RWPE1 (cell line): Measurements from ENCODE around the gene FSD1.
A peak's percentile ranks its signal among the peaks of the same experiment; 100 is the strongest.

Experiments used
- CTCF ChIA-PET: fragments of 350-600 bp; sonication (Branson Sonifier 250); formaldehyde crosslinking; extraction: SDS; loops from one replicate; lab custom pipeline; 2021; lab: Yijun Ruan, JAX
- POLR2A ChIA-PET: fragments of 400-600 bp; formaldehyde crosslinking; extraction: SDS; loops from one replicate; lab custom pipeline; 2020; ENCODE audit warnings: antibody characterized with exemption; ENCODE audit not compliant: low non-redundant PET; lab: Yijun Ruan, JAX
- DNase-seq: peaks from one replicate; pipeline ENCODE4 v3.0.0; 2012; ENCODE audit warnings: low spot score
- H3K27ac ChIP-seq: fragments of 450-650 bp; 2 replicates; pipeline ENCODE4 v1.5.1; 2017
- TF ChIP-seq, protein P1 (sequence below): fragments of 450-650 bp; conservative IDR thresholded peaks from 2 replicates; pipeline ENCODE4 v1.5.1; 2017; ENCODE audit warnings: low read depth, mild to moderate bottlenecking

Gene FSD1

GRCh38 chr19:4360081-4360569, 55.7 kb downstream of the FSD1 start:
- no peak for DNase-seq
- H3K27ac ChIP-seq: peak overlapping the region; percentile 51
- TF ChIP-seq, protein P1, sequence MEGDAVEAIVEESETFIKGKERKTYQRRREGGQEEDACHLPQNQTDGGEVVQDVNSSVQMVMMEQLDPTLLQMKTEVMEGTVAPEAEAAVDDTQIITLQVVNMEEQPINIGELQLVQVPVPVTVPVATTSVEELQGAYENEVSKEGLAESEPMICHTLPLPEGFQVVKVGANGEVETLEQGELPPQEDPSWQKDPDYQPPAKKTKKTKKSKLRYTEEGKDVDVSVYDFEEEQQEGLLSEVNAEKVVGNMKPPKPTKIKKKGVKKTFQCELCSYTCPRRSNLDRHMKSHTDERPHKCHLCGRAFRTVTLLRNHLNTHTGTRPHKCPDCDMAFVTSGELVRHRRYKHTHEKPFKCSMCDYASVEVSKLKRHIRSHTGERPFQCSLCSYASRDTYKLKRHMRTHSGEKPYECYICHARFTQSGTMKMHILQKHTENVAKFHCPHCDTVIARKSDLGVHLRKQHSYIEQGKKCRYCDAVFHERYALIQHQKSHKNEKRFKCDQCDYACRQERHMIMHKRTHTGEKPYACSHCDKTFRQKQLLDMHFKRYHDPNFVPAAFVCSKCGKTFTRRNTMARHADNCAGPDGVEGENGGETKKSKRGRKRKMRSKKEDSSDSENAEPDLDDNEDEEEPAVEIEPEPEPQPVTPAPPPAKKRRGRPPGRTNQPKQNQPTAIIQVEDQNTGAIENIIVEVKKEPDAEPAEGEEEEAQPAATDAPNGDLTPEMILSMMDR: no peak
- POLR2A ChIA-PET: no interaction called here
- CTCF ChIA-PET: interaction anchor here (1.1 kb wide), 1 partner anchor 8 kb away, joined by 3 read pairs; no protein-coding TSS in a partner anchor

- H3K27ac ChIP-seq: peak overlapping the region; percentile 51
- POLR2A ChIA-PET: no interaction called here
- DNase-seq: no peak
- CTCF ChIA-PET: interaction anchor here (1.1 kb wide), 1 partner anchor 8 kb away, joined by 3 read pairs; no protein-coding TSS in a partner anchor
- TF ChIP-seq, protein P1: no peak
These were observed 56.3 kb downstream of the FSD1 start for GRCh38 chr19:4360641-4361151.

DNA sequence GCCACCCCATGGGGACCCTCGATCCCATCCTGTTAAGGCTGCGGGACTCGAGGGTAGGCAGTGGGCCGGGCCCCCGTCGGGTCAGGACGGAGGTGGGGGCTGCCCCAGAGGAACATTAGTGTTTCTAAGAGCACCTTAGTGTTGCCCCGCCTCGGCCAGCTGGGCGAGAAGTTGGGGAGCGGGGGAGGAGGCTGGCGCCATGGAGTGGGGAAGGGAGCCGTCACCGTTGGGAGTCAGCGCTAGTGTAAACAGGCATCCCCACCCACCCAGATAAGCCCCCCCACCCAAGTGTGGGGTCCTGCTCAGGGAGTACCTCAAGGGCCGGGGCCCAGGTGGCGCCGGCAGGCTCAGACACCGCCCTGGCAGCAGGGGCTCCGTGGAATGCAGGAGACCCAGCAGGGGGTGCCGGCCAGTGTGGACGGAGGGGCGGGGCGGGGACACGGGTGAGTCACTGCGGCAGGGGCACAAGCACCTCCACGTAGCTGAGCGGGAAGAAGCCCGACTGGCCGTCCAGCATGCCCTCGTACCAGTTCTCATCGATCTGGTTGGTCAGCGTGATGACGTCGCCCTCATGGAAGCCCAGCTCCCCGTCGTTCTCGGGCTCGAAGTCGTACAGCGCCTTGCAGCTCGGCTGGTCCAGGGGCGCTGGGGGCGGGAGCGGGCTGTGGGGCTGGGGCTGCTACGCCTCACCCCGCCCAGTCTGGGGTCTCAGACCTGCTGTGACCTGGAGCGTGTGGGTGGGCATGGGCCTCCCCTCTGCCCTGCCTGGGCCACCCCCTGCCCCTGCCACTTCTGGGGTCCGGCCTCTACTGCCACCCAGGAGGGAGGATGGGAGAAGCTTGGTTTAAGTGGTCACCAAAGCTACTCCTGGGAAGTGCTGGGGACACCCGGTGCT, 57.0 kb downstream of the FSD1 start:
- H3K27ac ChIP-seq: peak overlapping the region; percentile 51
- no peak for DNase-seq
- CTCF ChIA-PET: interaction anchor here (0.6 to 1.1 kb wide), 2 partner anchors 9 to 58 kb away, joined by 3 to 8 read pairs; no protein-coding TSS in a partner anchor
- POLR2A ChIA-PET: interaction anchor here (0.6 kb wide), 1 partner anchor 100 kb away, joined by 5 read pairs; no protein-coding TSS in a partner anchor
- TF ChIP-seq, protein P1: no peak

GRCh38 chr19:4362101-4362828, 57.9 kb downstream of the FSD1 start:
- ChIA-PET CTCF (interaction anchor here (0.6 to 1.8 kb wide), 3 partner anchors 13 to 57 kb away, joined by 4 to 9 read pairs (median 8); partner anchors contain the start of gene SH3GL1), POLR2A (interaction anchor here (0.6 kb wide), 1 partner anchor 99 kb away, joined by 5 read pairs; no protein-coding TSS in a partner anchor)
- peak overlapping the region; percentile 51 for H3K27ac ChIP-seq
- DNase-seq: no peak
- TF ChIP-seq, protein P1: no peak

DNA sequence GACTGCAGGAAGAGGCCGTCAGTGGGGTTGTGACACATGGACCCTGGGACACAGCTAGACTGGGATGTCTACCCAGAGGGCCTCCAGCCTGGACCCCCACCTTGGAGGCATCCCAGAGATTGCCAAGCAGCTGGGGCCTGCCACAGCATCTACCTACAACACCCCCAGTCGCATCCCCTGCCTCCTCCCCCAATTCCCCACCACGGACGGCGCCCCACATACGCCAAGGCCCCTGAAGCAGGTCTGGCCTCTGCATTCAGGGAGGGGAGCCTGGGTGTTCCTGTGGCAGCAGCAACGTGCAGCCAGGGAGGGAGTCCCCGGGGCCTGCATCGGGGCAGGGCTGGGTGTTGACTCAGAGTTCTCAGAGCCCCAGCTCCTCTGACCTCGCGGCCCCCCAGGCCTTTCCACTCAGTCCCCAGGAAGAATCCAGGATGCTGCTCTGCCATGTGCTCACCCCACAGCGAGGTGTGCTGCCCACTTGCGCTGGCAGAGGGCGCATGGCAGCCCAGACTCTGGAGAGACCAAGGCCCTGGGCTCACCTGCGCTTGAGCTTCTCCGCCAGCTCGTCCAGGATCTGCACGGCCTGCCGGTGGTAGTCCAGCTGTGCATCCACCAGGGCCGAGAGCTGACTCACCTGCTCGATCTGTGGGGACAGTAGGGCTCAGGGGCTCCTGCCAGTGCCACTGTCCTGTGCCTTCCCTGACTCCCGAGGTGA, 58.6 kb downstream of the FSD1 start:
- TF ChIP-seq, protein P1: peak; percentile 33; the same call in 1 of the 2 replicates

More for the DNA sequence above, 58.6 kb downstream of the FSD1 start:
- ChIA-PET CTCF (interaction anchor here (1.2 to 1.8 kb wide), 3 partner anchors 10 to 37 kb away, joined by 4 to 9 read pairs (median 6); partner anchors contain the start of gene SH3GL1), POLR2A (no interaction called here)
- no peak for DNase-seq
- peak overlapping the region; percentile 51 for H3K27ac ChIP-seq
